ENCODE measurements around the gene MYNN.

DNA sequence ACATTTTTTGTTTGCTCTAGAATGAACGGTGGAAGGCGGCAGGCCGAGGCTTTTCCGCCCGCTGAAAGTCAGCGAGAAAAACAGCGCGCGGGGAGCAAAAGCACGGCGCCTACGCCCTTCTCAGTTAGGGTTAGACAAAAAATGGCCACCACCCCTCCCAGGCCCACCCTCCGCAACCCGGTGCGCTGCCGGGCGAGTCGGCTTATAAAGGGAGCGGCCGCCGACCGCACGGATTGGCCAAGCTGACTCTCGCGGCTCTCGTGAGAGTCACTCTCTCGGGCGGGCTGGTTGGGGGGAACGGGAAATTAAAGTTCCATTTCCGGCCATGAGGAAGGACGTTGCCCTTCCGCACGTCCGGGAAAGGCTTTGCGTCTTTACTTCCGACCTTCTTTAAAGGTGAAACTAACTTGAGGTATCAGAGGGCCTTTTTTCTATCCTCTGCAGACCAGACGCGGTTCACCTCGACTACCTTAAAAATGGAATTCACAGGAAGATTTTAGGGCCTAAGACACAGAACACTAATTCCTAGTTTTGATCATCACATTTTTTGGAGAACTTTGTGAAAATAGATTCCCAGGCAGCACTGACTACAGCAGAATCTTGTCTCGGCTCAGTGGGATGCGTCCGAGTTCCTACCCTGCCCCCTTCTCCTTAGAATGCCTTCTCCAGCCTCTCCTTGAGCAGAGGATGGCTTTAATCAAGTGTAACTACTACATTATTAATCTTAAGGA, 8.1 kb upstream of the MYNN start, which contains the start of gene TERC:
- TF ChIP-seq, protein P1, sequence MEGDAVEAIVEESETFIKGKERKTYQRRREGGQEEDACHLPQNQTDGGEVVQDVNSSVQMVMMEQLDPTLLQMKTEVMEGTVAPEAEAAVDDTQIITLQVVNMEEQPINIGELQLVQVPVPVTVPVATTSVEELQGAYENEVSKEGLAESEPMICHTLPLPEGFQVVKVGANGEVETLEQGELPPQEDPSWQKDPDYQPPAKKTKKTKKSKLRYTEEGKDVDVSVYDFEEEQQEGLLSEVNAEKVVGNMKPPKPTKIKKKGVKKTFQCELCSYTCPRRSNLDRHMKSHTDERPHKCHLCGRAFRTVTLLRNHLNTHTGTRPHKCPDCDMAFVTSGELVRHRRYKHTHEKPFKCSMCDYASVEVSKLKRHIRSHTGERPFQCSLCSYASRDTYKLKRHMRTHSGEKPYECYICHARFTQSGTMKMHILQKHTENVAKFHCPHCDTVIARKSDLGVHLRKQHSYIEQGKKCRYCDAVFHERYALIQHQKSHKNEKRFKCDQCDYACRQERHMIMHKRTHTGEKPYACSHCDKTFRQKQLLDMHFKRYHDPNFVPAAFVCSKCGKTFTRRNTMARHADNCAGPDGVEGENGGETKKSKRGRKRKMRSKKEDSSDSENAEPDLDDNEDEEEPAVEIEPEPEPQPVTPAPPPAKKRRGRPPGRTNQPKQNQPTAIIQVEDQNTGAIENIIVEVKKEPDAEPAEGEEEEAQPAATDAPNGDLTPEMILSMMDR (conservative IDR thresholded peaks at IDR 0.05 in 1 of 2, IDR thresholded peaks at IDR 0.05 in 1 of 2; ENCODE audit: extremely low read depth in 1 of 2, insufficient read depth in 1 of 2, low read depth in 1 of 2, low read length in 2 of 2): no peak
- no peak for TF ChIP-seq EZH2 (IDR thresholded peaks at IDR 0.05; ENCODE audit: borderline replicate concordance, low read length)
